GM18861 (cell line): ENCODE data around the gene ASB11.
"Not testable (repeated sequence)": the region's sequence is repeated elsewhere in the genome, so short reads cannot be mapped to it uniquely, and the experiment has no call there.

Source experiments
- ATAC-seq: cut with Tn5 transposase; IDR thresholded peaks from one replicate; pipeline ENCODE4 v1.9.1; 2021; ENCODE audit not compliant: unreplicated experiment

ASB11 gene

GRCh38 chrX:15310117-15310516 is 5.3 kb downstream of the ASB11 start:
- no peak for ATAC-seq

- ATAC-seq = not testable (repeated sequence)
Measured at GRCh38 chrX:15305899-15306298, 9.5 kb downstream of the ASB11 start.

- peak; percentile 49 for ATAC-seq
Measured at GRCh38 chrX:15301924-15302323, 13.5 kb downstream of the ASB11 start.

- no peak for ATAC-seq
Measured at GRCh38 chrX:15299941-15300851, 15.2 kb downstream of the ASB11 start.

- no peak for ATAC-seq
Measured at GRCh38 chrX:15298780-15299179, 16.7 kb downstream of the ASB11 start.

GRCh38 chrX:15298201-15298600 is 17.2 kb downstream of the ASB11 start:
- no peak for ATAC-seq

GRCh38 chrX:15293451-15293850 is 22.0 kb downstream of the ASB11 start:
- ATAC-seq = no peak

GRCh38 chrX:15292861-15293260 is 22.6 kb downstream of the ASB11 start:
- ATAC-seq = no peak

- no peak for ATAC-seq
Measured at GRCh38 chrX:15277604-15278003, 37.8 kb downstream of the ASB11 start.

- no peak for ATAC-seq
Measured at GRCh38 chrX:15274946-15275345, 40.5 kb downstream of the ASB11 start.

GRCh38 chrX:15273275-15273674 is 42.2 kb downstream of the ASB11 start:
- ATAC-seq = not testable (repeated sequence)

- no peak for ATAC-seq
Measured at GRCh38 chrX:15271757-15272156, 43.7 kb downstream of the ASB11 start.

GRCh38 chrX:15269618-15270521 is 45.6 kb downstream of the ASB11 start, which contains the start of gene ASB9:
TSS of gene ASB9 (minus strand) at chrX:15270083. CDS start at chrX:15269874, 209 bp downstream.
- peak; percentile 64 for ATAC-seq

- ATAC-seq = no peak
Measured at GRCh38 chrX:15269120-15269519, 46.3 kb downstream of the ASB11 start.

GRCh38 chrX:15254852-15255251 is 60.6 kb downstream of the ASB11 start:
- ATAC-seq = no peak

GRCh38 chrX:15245896-15246295 is 69.5 kb downstream of the ASB11 start:
- ATAC-seq = no peak

GRCh38 chrX:15244421-15244820 is 71.0 kb downstream of the ASB11 start:
- ATAC-seq = no peak

- ATAC-seq = peak; percentile 51
Measured at GRCh38 chrX:15242899-15243555, 72.4 kb downstream of the ASB11 start.

- ATAC-seq = no peak
Measured at GRCh38 chrX:15241301-15241700, 74.1 kb downstream of the ASB11 start.

GRCh38 chrX:15240414-15240813 is 75.0 kb downstream of the ASB11 start:
- ATAC-seq = no peak

GRCh38 chrX:15236146-15236545 is 79.3 kb downstream of the ASB11 start:
- no peak for ATAC-seq
